HepG2 (cell line): Measurements from ENCODE around the gene GPR156.

ENCODE experiments used
- MYC ChIP-seq: sonication (generic); formaldehyde crosslinking; IDR thresholded peaks from 2 replicates; pipeline ENCODE4 v1.9.0; 2021; ENCODE audit warnings: missing genetic modification reagents, borderline replicate concordance
- RAD21 ChIP-seq: fragments of 450-650 bp; formaldehyde crosslinking; IDR thresholded peaks from 2 replicates; pipeline ENCODE4 v1.5.0; 2020; ENCODE audit warnings: mild to moderate bottlenecking
- SRF ChIP-seq: IDR thresholded peaks from 2 replicates; pipeline ENCODE4 v1.6.1; 2011; ENCODE audit warnings: mild to moderate bottlenecking, low read depth, low read length, moderate library complexity
- ZNF350 ChIP-seq: sonication (generic); formaldehyde crosslinking; IDR thresholded peaks from 2 replicates; pipeline ENCODE4 v1.4.0; 2020; ENCODE audit warnings: mild to moderate bottlenecking, low read depth, missing genetic modification reagents, borderline replicate concordance
- TF ChIP-seq, protein P1 (sequence below): sonication (generic); formaldehyde crosslinking; conservative IDR thresholded peaks from 2 replicates; pipeline ENCODE4 v1.8.0; 2022; ENCODE audit warnings: missing genetic modification reagents
- TF ChIP-seq, protein P2 (sequence below): sonication (generic); formaldehyde crosslinking; IDR thresholded peaks from 2 replicates; pipeline ENCODE4 v1.5.0; 2020; ENCODE audit warnings: mild to moderate bottlenecking, missing genetic modification reagents, borderline replicate concordance

DNA sequence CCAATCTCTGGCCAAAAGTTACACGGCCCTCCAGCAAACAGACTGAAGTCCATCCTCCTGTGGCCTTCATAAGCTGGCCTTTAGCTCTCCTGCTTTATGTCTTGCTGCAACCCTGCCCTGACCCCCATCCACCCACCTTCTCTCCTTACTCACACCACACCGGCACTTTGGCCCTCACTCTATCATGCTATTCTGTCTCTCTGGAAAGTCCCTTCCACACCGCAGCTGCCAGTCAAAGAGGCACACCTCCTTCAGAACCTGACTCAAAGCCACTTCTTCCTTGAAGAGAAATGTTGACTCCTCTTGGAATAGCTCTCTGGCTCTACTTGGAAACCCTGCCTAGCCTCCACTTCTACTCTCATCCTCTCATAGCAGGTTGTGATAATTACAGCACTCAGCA lies 4.5 kb downstream of the GPR156 start:
- TF ChIP-seq ZNF350 (CRISPR knock-in tag), result no peak
- no peak for TF ChIP-seq SRF
- TF ChIP-seq RAD21, result no peak
- TF ChIP-seq, protein P1, sequence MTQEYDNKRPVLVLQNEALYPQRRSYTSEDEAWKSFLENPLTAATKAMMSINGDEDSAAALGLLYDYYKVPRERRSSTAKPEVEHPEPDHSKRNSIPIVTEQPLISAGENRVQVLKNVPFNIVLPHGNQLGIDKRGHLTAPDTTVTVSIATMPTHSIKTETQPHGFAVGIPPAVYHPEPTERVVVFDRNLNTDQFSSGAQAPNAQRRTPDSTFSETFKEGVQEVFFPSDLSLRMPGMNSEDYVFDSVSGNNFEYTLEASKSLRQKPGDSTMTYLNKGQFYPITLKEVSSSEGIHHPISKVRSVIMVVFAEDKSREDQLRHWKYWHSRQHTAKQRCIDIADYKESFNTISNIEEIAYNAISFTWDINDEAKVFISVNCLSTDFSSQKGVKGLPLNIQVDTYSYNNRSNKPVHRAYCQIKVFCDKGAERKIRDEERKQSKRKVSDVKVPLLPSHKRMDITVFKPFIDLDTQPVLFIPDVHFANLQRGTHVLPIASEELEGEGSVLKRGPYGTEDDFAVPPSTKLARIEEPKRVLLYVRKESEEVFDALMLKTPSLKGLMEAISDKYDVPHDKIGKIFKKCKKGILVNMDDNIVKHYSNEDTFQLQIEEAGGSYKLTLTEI, result no peak
- TF ChIP-seq MYC (CRISPR knock-in tag), result no peak
- TF ChIP-seq, protein P2, sequence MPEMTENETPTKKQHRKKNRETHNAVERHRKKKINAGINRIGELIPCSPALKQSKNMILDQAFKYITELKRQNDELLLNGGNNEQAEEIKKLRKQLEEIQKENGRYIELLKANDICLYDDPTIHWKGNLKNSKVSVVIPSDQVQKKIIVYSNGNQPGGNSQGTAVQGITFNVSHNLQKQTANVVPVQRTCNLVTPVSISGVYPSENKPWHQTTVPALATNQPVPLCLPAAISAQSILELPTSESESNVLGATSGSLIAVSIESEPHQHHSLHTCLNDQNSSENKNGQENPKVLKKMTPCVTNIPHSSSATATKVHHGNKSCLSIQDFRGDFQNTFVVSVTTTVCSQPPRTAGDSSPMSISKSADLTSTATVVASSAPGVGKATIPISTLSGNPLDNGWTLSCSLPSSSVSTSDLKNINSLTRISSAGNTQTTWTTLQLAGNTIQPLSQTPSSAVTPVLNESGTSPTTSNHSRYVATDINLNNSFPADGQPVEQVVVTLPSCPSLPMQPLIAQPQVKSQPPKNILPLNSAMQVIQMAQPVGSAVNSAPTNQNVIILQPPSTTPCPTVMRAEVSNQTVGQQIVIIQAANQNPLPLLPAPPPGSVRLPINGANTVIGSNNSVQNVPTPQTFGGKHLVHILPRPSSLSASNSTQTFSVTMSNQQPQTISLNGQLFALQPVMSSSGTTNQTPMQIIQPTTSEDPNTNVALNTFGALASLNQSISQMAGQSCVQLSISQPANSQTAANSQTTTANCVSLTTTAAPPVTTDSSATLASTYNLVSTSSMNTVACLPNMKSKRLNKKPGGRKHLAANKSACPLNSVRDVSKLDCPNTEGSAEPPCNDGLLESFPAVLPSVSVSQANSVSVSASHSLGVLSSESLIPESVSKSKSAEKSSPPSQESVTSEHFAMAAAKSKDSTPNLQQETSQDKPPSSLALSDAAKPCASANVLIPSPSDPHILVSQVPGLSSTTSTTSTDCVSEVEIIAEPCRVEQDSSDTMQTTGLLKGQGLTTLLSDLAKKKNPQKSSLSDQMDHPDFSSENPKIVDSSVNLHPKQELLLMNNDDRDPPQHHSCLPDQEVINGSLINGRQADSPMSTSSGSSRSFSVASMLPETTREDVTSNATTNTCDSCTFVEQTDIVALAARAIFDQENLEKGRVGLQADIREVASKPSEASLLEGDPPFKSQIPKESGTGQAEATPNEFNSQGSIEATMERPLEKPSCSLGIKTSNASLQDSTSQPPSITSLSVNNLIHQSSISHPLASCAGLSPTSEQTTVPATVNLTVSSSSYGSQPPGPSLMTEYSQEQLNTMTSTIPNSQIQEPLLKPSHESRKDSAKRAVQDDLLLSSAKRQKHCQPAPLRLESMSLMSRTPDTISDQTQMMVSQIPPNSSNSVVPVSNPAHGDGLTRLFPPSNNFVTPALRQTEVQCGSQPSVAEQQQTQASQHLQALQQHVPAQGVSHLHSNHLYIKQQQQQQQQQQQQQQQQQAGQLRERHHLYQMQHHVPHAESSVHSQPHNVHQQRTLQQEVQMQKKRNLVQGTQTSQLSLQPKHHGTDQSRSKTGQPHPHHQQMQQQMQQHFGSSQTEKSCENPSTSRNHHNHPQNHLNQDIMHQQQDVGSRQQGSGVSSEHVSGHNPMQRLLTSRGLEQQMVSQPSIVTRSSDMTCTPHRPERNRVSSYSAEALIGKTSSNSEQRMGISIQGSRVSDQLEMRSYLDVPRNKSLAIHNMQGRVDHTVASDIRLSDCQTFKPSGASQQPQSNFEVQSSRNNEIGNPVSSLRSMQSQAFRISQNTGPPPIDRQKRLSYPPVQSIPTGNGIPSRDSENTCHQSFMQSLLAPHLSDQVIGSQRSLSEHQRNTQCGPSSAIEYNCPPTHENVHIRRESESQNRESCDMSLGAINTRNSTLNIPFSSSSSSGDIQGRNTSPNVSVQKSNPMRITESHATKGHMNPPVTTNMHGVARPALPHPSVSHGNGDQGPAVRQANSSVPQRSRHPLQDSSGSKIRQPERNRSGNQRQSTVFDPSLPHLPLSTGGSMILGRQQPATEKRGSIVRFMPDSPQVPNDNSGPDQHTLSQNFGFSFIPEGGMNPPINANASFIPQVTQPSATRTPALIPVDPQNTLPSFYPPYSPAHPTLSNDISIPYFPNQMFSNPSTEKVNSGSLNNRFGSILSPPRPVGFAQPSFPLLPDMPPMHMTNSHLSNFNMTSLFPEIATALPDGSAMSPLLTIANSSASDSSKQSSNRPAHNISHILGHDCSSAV (CRISPR knock-in tag), result no peak
